Gastrocnemius medialis (tissue), 4 donors: ENCODE results near the gene ZFR. TPM values are rescaled to one million over a fixed set of nuclear protein-coding genes. Genes with fewer than 3 reads are reported as not detected.
"Not testable (repeated sequence)": the region's sequence is repeated elsewhere in the genome, so short reads cannot be mapped to it uniquely, and the experiment has no call there.

ENCODE experiments used
- ATAC-seq, 2 donors: fragments of 150-250 bp; one replicate each; pipeline ENCODE4 v1.9.1; 2016
- DNase-seq, 2 donors: peaks; one replicate each; pipeline ENCODE4 v3.0.0-alpha.2; 2019
- H3K27ac ChIP-seq, 4 donors: fragments of 200-600 bp; sonication (generic); 1 replicate in 1 of 4; 2 replicates in 3 of 4; pipeline ENCODE4 v1.5.1; 2016 to 2018; ENCODE audit warnings: mild to moderate bottlenecking in 2 of 4, moderate library complexity in 1 of 4
- H3K27me3 ChIP-seq, 3 donors: fragments of 200-600 bp; sonication (generic) in 2 of 3; 1 replicate in 1 of 3; 2 replicates in 2 of 3; pipeline versions ENCODE4 v1.5.1 to v1.6.0; 2016 to 2019; ENCODE audit warnings: mild to moderate bottlenecking in 1 of 3, moderate library complexity in 1 of 3
- H3K36me3 ChIP-seq, 2 donors: fragments of 200-600 bp; sonication (generic) in 1 of 2; one replicate each; pipeline ENCODE4 v1.5.1; 2017 to 2018
- H3K4me1 ChIP-seq, 2 donors: fragments of 200-600 bp; sonication (generic) in 1 of 2; one replicate each; pipeline ENCODE4 v1.5.1; 2016 to 2017; ENCODE audit warnings: mild to moderate bottlenecking in 2 of 2
- H3K4me3 ChIP-seq, 4 donors: fragments of 200-600 bp; sonication (generic) in 3 of 4; 1 replicate in 1 of 4; 2 replicates in 3 of 4; pipeline ENCODE4 v1.5.1; 2016 to 2019; ENCODE audit warnings: mild to moderate bottlenecking in 2 of 4
- H3K9me3 ChIP-seq, 3 donors: fragments of 200-600 bp; sonication (generic) in 2 of 3; 1 replicate in 1 of 3; 2 replicates in 2 of 3; pipeline ENCODE4 v1.5.1; 2016 to 2019
- CTCF ChIP-seq, 5 experiments: fragments of 450-650 bp in 3 of 5; fragments of 200-600 bp in 2 of 5; sonication (generic) in 2 of 5; IDR thresholded peaks in 4 of 5; conservative IDR thresholded peaks in 1 of 5; 1 replicate in 4 of 5; 2 replicates in 1 of 5; pipeline ENCODE4 v1.5.1; 2016 to 2019; ENCODE audit warnings: antibody characterized with exemption in 5 of 5, mild to moderate bottlenecking in 3 of 5, moderate library complexity in 3 of 5
- POLR2A ChIP-seq, 2 donors: fragments of 450-650 bp; IDR thresholded peaks; one replicate each; pipeline ENCODE4 v1.6.1; 2017; ENCODE audit warnings: antibody characterized with exemption in 2 of 2, mild to moderate bottlenecking in 2 of 2, moderate library complexity in 2 of 2
- in situ Hi-C, 4 donors: fragments of 200-750 bp; cut with MboI; loops; one replicate each; pipeline versions ENCODE4 v1.15.0 to v1.8.0; 2017; ENCODE audit warnings: low sequenced_read_pairs in 4 of 4
- intact Hi-C: fragments of 100-400 bp; cut with DNase I; formaldehyde crosslinking; loops from one replicate; pipeline ENCODE4 v1.15.1; 2023; ENCODE audit warnings: low total_unique reads
- total RNA-seq, 4 donors: library from RNA; depleted of rRNA; stranded (reverse); fragments of >200 nt; gene quantifications; one replicate each; pipeline versions ENCODE4 v1.1.0 to v1.2.3, GENCODE V29; 2016

Gene ZFR
- total RNA-seq, 4 donors from 2014 or later = 84.0 to 109 (median 89.4) TPM

- H3K4me1 ChIP-seq = no peaks in the 10 kb centered on the region
- no peak for ATAC-seq
- H3K36me3 ChIP-seq = no peaks in the 10 kb centered on the region
- H3K27me3 ChIP-seq = no peaks in the 10 kb centered on the region
- DNase-seq = no peak
- in situ Hi-C loops = loop anchor here in 3 of 4 donors (5.0 to 10.0 kb wide), 4 partner anchors 85 to 145 kb away; partner anchors contain the start of genes GOLPH3 (in 1 of the 3) and ZFR (in 1 of the 3)
- H3K27ac ChIP-seq = no peak overlapping the region
- no peaks in the 10 kb centered on the region for H3K9me3 ChIP-seq
- TF ChIP-seq CTCF (IDR thresholded peaks at IDR 0.05 in 4 of 5, conservative IDR thresholded peaks at IDR 0.05 in 1 of 5) (no peak), POLR2A (IDR thresholded peaks at IDR 0.05) (no peak)
- intact Hi-C loops = no loop called here
- no peak overlapping the region for H3K4me3 ChIP-seq
Measured at GRCh38 chr5:32319926-32320543, 124.5 kb downstream of the ZFR start.

DNA sequence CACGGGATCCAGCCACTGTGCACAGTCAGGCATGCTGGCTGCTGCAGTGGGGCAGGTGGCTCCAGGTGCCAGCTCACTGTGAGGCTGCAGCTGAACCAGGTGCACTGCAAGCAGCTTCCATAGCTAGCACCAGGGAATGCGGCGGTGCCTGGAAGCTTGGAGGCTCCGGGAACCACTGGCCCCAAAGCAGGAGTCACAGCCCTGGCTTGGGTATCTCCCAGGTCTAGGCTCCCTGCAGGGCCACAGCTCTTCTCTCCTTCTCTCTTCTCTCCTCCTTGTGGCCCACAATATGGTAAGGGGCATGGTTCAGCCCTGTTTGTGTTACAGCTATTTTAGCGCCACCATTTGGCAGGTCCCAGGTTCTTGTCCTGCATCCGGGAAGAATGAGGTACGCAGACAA is 125.1 kb downstream of the ZFR start:
- ATAC-seq (no peak), DNase-seq (no peak)
- Histone ChIP-seq H3K4me1 (no peaks in the 10 kb centered on the region), H3K4me3 (no peak overlapping the region), H3K27ac (no peak overlapping the region), H3K36me3 (no peaks in the 10 kb centered on the region), H3K9me3 (no peaks in the 10 kb centered on the region), H3K27me3 (no peaks in the 10 kb centered on the region)
- TF ChIP-seq CTCF (IDR thresholded peaks at IDR 0.05 in 4 of 5, conservative IDR thresholded peaks at IDR 0.05 in 1 of 5) = no peak
- intact Hi-C loops = no loop called here
- in situ Hi-C loops = loop anchor here in 1 of 4 donors (10.0 kb wide), 2 partner anchors 125 to 145 kb away; partner anchors contain the start of genes GOLPH3 and ZFR

DNA sequence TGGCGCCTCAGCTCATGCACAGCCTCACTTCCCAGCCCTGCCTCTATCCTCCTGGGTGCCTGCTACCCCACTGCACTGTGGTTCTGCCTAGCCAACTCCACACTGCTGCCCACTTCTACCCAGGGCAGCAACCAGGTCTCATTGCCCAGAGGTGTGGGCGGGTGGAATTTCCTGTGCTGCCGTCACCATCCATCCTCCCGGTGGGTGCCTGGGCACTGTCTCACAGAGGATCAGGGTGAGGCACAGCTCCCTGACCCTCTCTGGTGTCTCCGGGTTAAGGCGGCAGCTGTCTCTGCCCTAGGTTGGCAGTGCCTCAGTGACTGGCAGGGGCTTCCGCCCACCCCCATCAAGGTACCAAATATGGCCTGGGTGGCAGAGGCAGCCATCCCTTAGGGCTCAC is 127.5 kb downstream of the ZFR start:
- DNase-seq (no peak), ATAC-seq (no peak)
- Histone ChIP-seq H3K27me3 (no peaks in the 10 kb centered on the region), H3K4me1 (no peaks in the 10 kb centered on the region), H3K36me3 (no peaks in the 10 kb centered on the region), H3K27ac (no peak overlapping the region), H3K4me3 (no peak overlapping the region), H3K9me3 (no peaks in the 10 kb centered on the region)
- intact Hi-C loops (no loop called here), in situ Hi-C loops (loop anchor here in 1 of 4 donors (10.0 kb wide), 2 partner anchors 128 to 142 kb away; partner anchors contain the start of genes GOLPH3 and ZFR)
- TF ChIP-seq POLR2A (IDR thresholded peaks at IDR 0.05) = no peak

GRCh38 chr5:32315221-32316014 is 129.1 kb downstream of the ZFR start:
- in situ Hi-C loops = loop anchor here in 1 of 4 donors (10.0 kb wide), 2 partner anchors 129 to 141 kb away; partner anchors contain the start of genes GOLPH3 and ZFR
- no peak for ATAC-seq
- Histone ChIP-seq H3K9me3 (no peaks in the 10 kb centered on the region), H3K4me3 (no peak overlapping the region), H3K27ac (no peak overlapping the region), H3K4me1 (peaks cover 10 to 12% of the 10 kb centered on the region in 2 donors), H3K27me3 (no peaks in the 10 kb centered on the region), H3K36me3 (no peaks in the 10 kb centered on the region)
- DNase-seq = no peak
- intact Hi-C loops = no loop called here
- TF ChIP-seq CTCF (IDR thresholded peaks at IDR 0.05 in 4 of 5, conservative IDR thresholded peaks at IDR 0.05 in 1 of 5) = no peak
- TF ChIP-seq POLR2A (IDR thresholded peaks at IDR 0.05) = no peak

DNA sequence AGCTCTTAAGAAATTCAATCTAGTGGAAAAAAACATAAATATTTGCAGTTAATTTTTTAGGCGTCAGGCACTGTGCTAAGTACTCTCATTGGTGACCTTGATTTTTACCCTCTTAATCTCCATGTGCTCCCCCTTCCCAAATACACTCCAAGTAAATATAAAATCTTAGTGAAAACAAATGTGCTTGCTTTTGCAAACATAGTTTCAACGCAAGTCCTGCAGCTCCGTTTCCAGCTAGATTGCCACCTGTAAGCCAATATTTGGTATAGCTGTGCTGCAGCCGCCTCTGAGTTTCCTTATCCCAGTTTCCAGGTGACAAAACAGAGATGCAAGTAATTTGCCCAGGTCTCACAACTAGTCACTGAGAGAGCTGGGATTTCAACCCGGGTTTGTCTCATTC is 129.9 kb downstream of the ZFR start:
- no peak for DNase-seq
- no peak overlapping the region for H3K27ac ChIP-seq
- in situ Hi-C loops (loop anchor here in 1 of 4 donors (10.0 kb wide), 2 partner anchors 130 to 140 kb away; partner anchors contain the start of genes GOLPH3 and ZFR), intact Hi-C loops (loop anchor here (5.0 kb wide), 2 partner anchors 82 to 1128 kb away; partner anchors contain the start of gene TARS1)
- TF ChIP-seq CTCF (IDR thresholded peaks at IDR 0.05 in 4 of 5, conservative IDR thresholded peaks at IDR 0.05 in 1 of 5) = no peak
- no peak for TF ChIP-seq POLR2A (IDR thresholded peaks at IDR 0.05)
- H3K4me1 ChIP-seq = peaks cover 10 to 17% of the 10 kb centered on the region in 2 donors
- H3K27me3 ChIP-seq = no peaks in the 10 kb centered on the region
- no peak for ATAC-seq
- H3K4me3 ChIP-seq = no peak overlapping the region
- H3K9me3 ChIP-seq = no peaks in the 10 kb centered on the region
- no peaks in the 10 kb centered on the region for H3K36me3 ChIP-seq

GRCh38 chr5:32314152-32314488 is 130.4 kb downstream of the ZFR start:
- H3K36me3 ChIP-seq, ATAC-seq, H3K9me3 ChIP-seq, H3K4me3 ChIP-seq, DNase-seq, H3K27ac ChIP-seq, H3K27me3 ChIP-seq: not testable (repeated sequence)
- peaks cover 10 to 21% of the 10 kb centered on the region in 2 donors for H3K4me1 ChIP-seq
- intact Hi-C loops = loop anchor here (5.0 kb wide), 2 partner anchors 82 to 1128 kb away; partner anchors contain the start of gene TARS1
- in situ Hi-C loops = loop anchor here in 1 of 4 donors (10.0 kb wide), 2 partner anchors 131 to 139 kb away; partner anchors contain the start of genes GOLPH3 and ZFR
